GM04503 (cell line): ENCODE data around the gene FOXG1.

Experiments
- DNase-seq: peaks from one replicate; pipeline ENCODE4 v3.0.0-alpha.2; 2012; ENCODE audit warnings: low read depth

FOXG1 gene

GRCh38 chr14:28776482-28777266 is 10.1 kb downstream of the FOXG1 start:
- no peak for DNase-seq

GRCh38 chr14:28777471-28778137 is 11.0 kb downstream of the FOXG1 start:
- DNase-seq: no peak

GRCh38 chr14:28778138-28779117 is 11.8 kb downstream of the FOXG1 start:
- no peak for DNase-seq

GRCh38 chr14:28779456-28779855 is 12.9 kb downstream of the FOXG1 start:
- no peak for DNase-seq

- no peak for DNase-seq
These were observed 14.5 kb downstream of the FOXG1 start for GRCh38 chr14:28780843-28781820.

GRCh38 chr14:28782301-28782700 is 15.7 kb downstream of the FOXG1 start:
- no peak for DNase-seq

- no peak for DNase-seq
These were observed 17.1 kb downstream of the FOXG1 start for GRCh38 chr14:28783664-28784063.

- DNase-seq: no peak
These were observed 17.8 kb downstream of the FOXG1 start for GRCh38 chr14:28784096-28785048.

GRCh38 chr14:28785096-28785952 is 18.7 kb downstream of the FOXG1 start:
- DNase-seq: no peak

- no peak for DNase-seq
These were observed 40.9 kb downstream of the FOXG1 start for GRCh38 chr14:28807518-28807917.

- DNase-seq: peak; percentile 1
These were observed 47.2 kb downstream of the FOXG1 start for GRCh38 chr14:28813810-28814209.
